A549 (cell line): ENCODE results near the gene MAP3K5.

Experiments used
- CBX2 ChIP-seq: fragments of 200-600 bp; sonication (generic); IDR thresholded peaks from 2 replicates; pipeline ENCODE4 v1.6.1; 2016; ENCODE audit warnings: low read depth, mild to moderate bottlenecking, borderline replicate concordance
- CTCF ChIP-seq: fragments of >200 bp; sonication (Bioruptor Twin); formaldehyde crosslinking; IDR thresholded peaks from 3 replicates; pipeline ENCODE4 v1.5.1; 2016
- FOXS1 ChIP-seq: fragments of 250-450 bp; sonication (Bioruptor Pico); IDR thresholded peaks from 2 replicates; pipeline ENCODE4 v1.5.0; 2020; ENCODE audit warnings: mild to moderate bottlenecking, moderate library complexity
- HOXB13 ChIP-seq: fragments of 250-450 bp; sonication (Bioruptor Pico); IDR thresholded peaks from 2 replicates; pipeline ENCODE4 v1.5.0; 2020; ENCODE audit warnings: low read depth, mild to moderate bottlenecking, moderate library complexity
- MAFK ChIP-seq: fragments of 450-650 bp; IDR thresholded peaks from 2 replicates; pipeline ENCODE4 v1.6.1; 2014; ENCODE audit not compliant: partially characterized antibody
- NR3C1 ChIP-seq: fragments of >200 bp; sonication (Bioruptor Twin); formaldehyde crosslinking; IDR thresholded peaks from 3 replicates; pipeline ENCODE4 v1.6.1; 2017
- RAD21 ChIP-seq, 2 experiments: fragments of >200 bp in 1 of 2; sonication (Bioruptor Twin) in 1 of 2; formaldehyde crosslinking in 1 of 2; IDR thresholded peaks in 1 of 2; conservative IDR thresholded peaks in 1 of 2; 2 replicates in 1 of 2; 3 replicates in 1 of 2; pipeline ENCODE4 v1.6.1; 2012 to 2018; ENCODE audit warnings: inconsistent platforms in 1 of 2
- ZFP36 ChIP-seq: fragments of 450-650 bp; IDR thresholded peaks from 2 replicates; pipeline ENCODE4 v1.6.1; 2014; ENCODE audit warnings: borderline replicate concordance; ENCODE audit not compliant: partially characterized antibody

GRCh38 chr6:136784910-136785746, 7.1 kb downstream of the MAP3K5 start:
- TF ChIP-seq ZFP36 = no peak
- no peak for TF ChIP-seq CBX2
- no peak for TF ChIP-seq CTCF
- TF ChIP-seq MAFK = no peak
- TF ChIP-seq RAD21 (conservative IDR thresholded peaks at IDR 0.05 in 1 of 2, IDR thresholded peaks at IDR 0.05 in 1 of 2) = no peak
- no peak for TF ChIP-seq NR3C1
- no peak for TF ChIP-seq HOXB13 (CRISPR knock-in tag)
- no peak for TF ChIP-seq FOXS1 (CRISPR knock-in tag)
